Hematopoietic multipotent progenitor cell treated with erythropoietin and hydrocortisone succinate and interleukin-3 and kit ligand, for 15 days (in vitro differentiated cells): ENCODE measurements around the gene ANO2.
"Not testable (repeated sequence)": the region's sequence is repeated elsewhere in the genome, so short reads cannot be mapped to it uniquely, and the experiment has no call there.

Source experiments
- DNase-seq: peaks from one replicate; pipeline ENCODE4 v3.0.0-alpha.2; 2015; ENCODE audit warnings: low spot score

Gene ANO2

GRCh38 chr12:5537771-5538170, 407.3 kb downstream of the ANO2 start:
- no peak for DNase-seq

GRCh38 chr12:5537026-5537615, 407.9 kb downstream of the ANO2 start:
- not testable (repeated sequence) for DNase-seq

- no peak for DNase-seq
These were observed 409.5 kb downstream of the ANO2 start for GRCh38 chr12:5535541-5535940.

- no peak for DNase-seq
These were observed 410.4 kb downstream of the ANO2 start for GRCh38 chr12:5534426-5535199.

- DNase-seq = no peak
These were observed 411.7 kb downstream of the ANO2 start for GRCh38 chr12:5533368-5533767.

GRCh38 chr12:5525783-5526367, 419.2 kb downstream of the ANO2 start:
- DNase-seq = no peak

GRCh38 chr12:5524769-5525436, 420.2 kb downstream of the ANO2 start:
- DNase-seq = no peak

GRCh38 chr12:5524116-5524768, 420.8 kb downstream of the ANO2 start:
- DNase-seq = no peak

- no peak for DNase-seq
These were observed 421.5 kb downstream of the ANO2 start for GRCh38 chr12:5523396-5524115.

GRCh38 chr12:5522432-5523335, 422.4 kb downstream of the ANO2 start:
- DNase-seq = no peak

- no peak for DNase-seq
These were observed 423.4 kb downstream of the ANO2 start for GRCh38 chr12:5521456-5522325.

- DNase-seq = no peak
These were observed 424.2 kb downstream of the ANO2 start for GRCh38 chr12:5520831-5521230.

GRCh38 chr12:5520037-5520436, 425.0 kb downstream of the ANO2 start:
- DNase-seq = no peak

- no peak for DNase-seq
These were observed 426.3 kb downstream of the ANO2 start for GRCh38 chr12:5518584-5519365.

GRCh38 chr12:5516371-5517241, 428.5 kb downstream of the ANO2 start:
- no peak for DNase-seq

GRCh38 chr12:5515458-5515857, 429.6 kb downstream of the ANO2 start:
- DNase-seq = no peak

- no peak for DNase-seq
These were observed 430.5 kb downstream of the ANO2 start for GRCh38 chr12:5514545-5514944.

- no peak for DNase-seq
These were observed 431.0 kb downstream of the ANO2 start for GRCh38 chr12:5514016-5514415.
